GM18867 (cell line): ENCODE measurements around the gene BRAT1.

ENCODE experiments used
- ATAC-seq: cut with Tn5 transposase; IDR thresholded peaks from one replicate; pipeline ENCODE4 v1.9.1; 2021; ENCODE audit warnings: mild to moderate bottlenecking, moderate library complexity; ENCODE audit not compliant: unreplicated experiment

The BRAT1 gene

GRCh38 chr7:2500701-2501100, 54.6 kb downstream of the BRAT1 start:
- no peak for ATAC-seq

GRCh38 chr7:2499719-2500430, 55.4 kb downstream of the BRAT1 start:
- ATAC-seq = no peak

- no peak for ATAC-seq
These were observed 56.1 kb downstream of the BRAT1 start for GRCh38 chr7:2499181-2499580.

GRCh38 chr7:2498708-2499107, 56.6 kb downstream of the BRAT1 start:
- no peak for ATAC-seq

GRCh38 chr7:2497500-2498336, 57.6 kb downstream of the BRAT1 start:
- no peak for ATAC-seq

- no peak for ATAC-seq
These were observed 58.3 kb downstream of the BRAT1 start for GRCh38 chr7:2497065-2497464.

GRCh38 chr7:2496375-2496774, 58.9 kb downstream of the BRAT1 start:
- ATAC-seq = no peak

GRCh38 chr7:2495418-2496299, 59.7 kb downstream of the BRAT1 start:
- no peak for ATAC-seq

- ATAC-seq = no peak
These were observed 60.9 kb downstream of the BRAT1 start for GRCh38 chr7:2494191-2495130.

GRCh38 chr7:2493205-2494164, 61.8 kb downstream of the BRAT1 start:
- no peak for ATAC-seq

- no peak for ATAC-seq
These were observed 63.3 kb downstream of the BRAT1 start for GRCh38 chr7:2492038-2492437.

- ATAC-seq = no peak
These were observed 65.1 kb downstream of the BRAT1 start for GRCh38 chr7:2490181-2490651.

GRCh38 chr7:2488681-2489080, 66.6 kb downstream of the BRAT1 start:
- ATAC-seq = no peak

- ATAC-seq = no peak
These were observed 67.1 kb downstream of the BRAT1 start for GRCh38 chr7:2488272-2488645.
